Stimulated activated CD8-positive, alpha-beta memory T cell treated with anti-CD3 and anti-CD28 coated beads, Interleukin-12 subunit alpha, Interleukin-12 subunit beta, amount 100 ng/mL, for 4 hours (primary cell): ENCODE measurements around the gene PLA2G4F.
"Not testable (repeated sequence)": the region's sequence is repeated elsewhere in the genome, so short reads cannot be mapped to it uniquely, and the experiment has no call there.

Experiments
- DNase-seq: peaks from one replicate; pipeline ENCODE4 v3.0.0-alpha.2; 2020; ENCODE audit warnings: low read depth

Gene PLA2G4F

GRCh38 chr15:42097018-42097417 is 59.4 kb downstream of the PLA2G4F start:
- no peak for DNase-seq

DNA sequence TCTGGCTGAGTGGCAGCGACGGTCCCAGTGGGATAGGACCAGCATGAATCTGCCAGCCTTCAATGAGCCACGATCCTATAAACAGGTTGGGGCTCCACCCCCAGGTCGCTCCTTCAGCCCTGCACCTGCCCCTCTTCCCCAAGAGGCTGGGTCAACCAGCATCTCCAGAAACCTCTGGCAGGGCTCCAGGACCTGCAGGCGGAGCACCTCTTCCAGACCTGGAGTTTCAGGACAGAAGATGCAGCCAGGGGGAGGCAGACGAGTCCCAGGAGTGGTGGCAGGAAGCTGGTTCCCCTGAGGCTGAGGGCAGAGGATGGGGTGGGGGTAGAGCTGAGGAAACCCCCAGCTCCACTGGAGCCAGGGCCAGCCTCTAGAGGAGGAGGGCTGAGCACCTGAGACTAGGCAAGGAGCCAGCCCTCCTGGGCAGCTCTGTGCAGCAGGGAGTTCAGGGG is 61.9 kb downstream of the PLA2G4F start, which contains the start of gene PLA2G4D:
Gene PLA2G4D (minus strand): TSS at position 51 of the 452 bp plus-strand sequence. CDS start 103 bp downstream, outside the sequence.
- DNase-seq, result no peak

- no peak for DNase-seq
These were observed 62.5 kb downstream of the PLA2G4F start for GRCh38 chr15:42093966-42094365.

- DNase-seq, result no peak
These were observed 63.8 kb downstream of the PLA2G4F start for GRCh38 chr15:42092398-42093318.

GRCh38 chr15:42091753-42092397 is 64.6 kb downstream of the PLA2G4F start:
- DNase-seq, result not testable (repeated sequence)

GRCh38 chr15:42090781-42091180 is 65.7 kb downstream of the PLA2G4F start:
- DNase-seq, result no peak

DNA sequence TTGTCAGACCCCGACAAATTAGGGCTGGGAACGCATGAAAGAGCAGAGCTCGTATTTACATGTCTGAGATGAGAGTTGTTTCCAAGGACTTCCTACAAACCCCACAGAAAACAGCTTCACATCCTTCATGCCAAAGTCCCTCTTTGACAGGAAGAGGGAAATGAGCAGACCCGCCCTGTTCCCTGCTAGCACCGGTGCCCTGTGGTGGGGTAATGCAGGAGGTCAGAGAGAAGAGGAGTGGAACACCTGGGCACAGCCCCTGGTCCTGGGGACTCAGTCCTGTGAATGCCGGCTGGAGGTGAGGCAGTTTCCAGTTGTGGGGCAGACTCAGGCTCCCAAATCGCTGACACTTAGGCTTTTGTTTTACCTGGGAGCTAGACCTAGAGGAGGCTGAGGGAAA is 66.1 kb downstream of the PLA2G4F start:
- DNase-seq, result no peak

DNA sequence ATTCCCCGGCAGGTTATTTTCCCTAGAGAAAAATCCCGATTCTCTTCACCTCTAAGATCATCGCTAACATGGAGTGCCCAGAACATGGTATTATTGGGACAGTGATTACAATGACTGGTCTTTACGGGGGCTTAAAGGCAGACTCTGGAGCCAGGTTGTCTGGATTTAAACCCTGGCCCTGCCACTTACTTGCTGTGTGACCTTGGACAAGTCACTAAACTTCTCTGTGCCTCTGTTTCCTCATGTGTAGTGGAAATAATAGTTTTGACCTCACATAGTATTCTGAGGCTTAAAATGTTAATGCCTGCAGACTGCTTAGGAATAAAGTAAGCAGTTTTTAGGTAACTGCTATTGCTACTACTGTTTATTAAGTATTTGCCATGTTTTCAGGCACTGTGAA is 66.5 kb downstream of the PLA2G4F start:
- DNase-seq, result no peak
